ENCODE measurements around the gene ACOXL. TPM values are rescaled to one million over a fixed set of nuclear protein-coding genes. Genes with fewer than 3 reads are reported as not detected.

The ACOXL gene
- total and polyA plus RNA-seq, 2 donors (not counting 3 experiments of a cell fraction or from before 2014, with no cell fraction given) = not detected

GRCh38 chr2:111101592-111101991 is 369.2 kb downstream of the ACOXL start:
- dilution Hi-C loops (cut with MboI; ENCODE audit: extremely low pct_ligation_motif_present, low sequenced_read_pairs) = no loop called here
- H3K9me3 ChIP-seq (replicated peaks; ENCODE audit: control insufficient read depth, insufficient read depth, low read length) = no peaks in the 10 kb centered on the region

More at GRCh38 chr2:111101592-111101991, 369.2 kb downstream of the ACOXL start:
- Histone ChIP-seq H3K4me1 (ENCODE audit: control insufficient read depth, extremely low read depth, insufficient read depth, low read length) (no peaks in the 10 kb centered on the region), H3K4me2 (ENCODE audit: insufficient read depth, low read length) (no peak overlapping the region), H3K27me3 (ENCODE audit: control insufficient read depth in 2 of 2, insufficient read depth in 2 of 2, low read length in 2 of 2) (peaks cover 25 to 33% of the 10 kb centered on the region in 2 experiments), H2AFZ (ENCODE audit: low read depth, low read length) (no peak overlapping the region), H3K4me3 (replicated peaks in 1 of 3; ENCODE audit: insufficient read depth in 1 of 3, low read depth in 1 of 3, low read length in 3 of 3) (no peak overlapping the region), H4K20me1 (replicated peaks; ENCODE audit: control insufficient read depth, extremely low read depth, insufficient read depth, low read length) (no peaks in the 10 kb centered on the region), H3K79me2 (ENCODE audit: control insufficient read depth, insufficient read depth, low read length) (no peaks in the 10 kb centered on the region), H3K9ac (replicated peaks; ENCODE audit: extremely low read depth, insufficient read depth, low read length) (no peak overlapping the region), H3K27ac (ENCODE audit: insufficient read depth, low read depth, low read length) (no peak overlapping the region), H3K36me3 (ENCODE audit: control insufficient read depth in 2 of 2, extremely low read depth in 1 of 2, insufficient read depth in 2 of 2, low read length in 2 of 2) (no peaks in the 10 kb centered on the region), H3K9me1 (replicated peaks; ENCODE audit: control insufficient read depth, extremely low read depth, insufficient read depth, low read length) (no peaks in the 10 kb centered on the region)
- no TSS peak for BruUV-seq (replicated peaks)
- TF ChIP-seq JUN (IDR thresholded peaks at IDR 0.05; ENCODE audit: borderline replicate concordance, insufficient read depth, insufficient read length, low read depth) (no peak), MAX (IDR thresholded peaks at IDR 0.05; ENCODE audit: insufficient read depth, insufficient read length) (no peak), EZH2 (IDR thresholded peaks at IDR 0.05; ENCODE audit: borderline replicate concordance, low read depth, low read length, severe bottlenecking) (no peak), POLR2A (IDR thresholded peaks at IDR 0.05; ENCODE audit: low read depth, low read length) (no peak), GATA2 (IDR thresholded peaks at IDR 0.05; ENCODE audit: insufficient read depth, insufficient read length, low read depth, low read length) (no peak), CTCF (IDR thresholded peaks at IDR 0.05; ENCODE audit: extremely low read depth in 1 of 2, insufficient read depth in 1 of 2, low read depth in 1 of 2, low read length in 2 of 2) (no peak), FOS (IDR thresholded peaks at IDR 0.05; ENCODE audit: borderline replicate concordance, insufficient read depth, low read length) (no peak), POLR2AphosphoS5 (IDR thresholded peaks at IDR 0.05; ENCODE audit: insufficient read depth, low read depth, low read length) (no peak), MYC (IDR thresholded peaks at IDR 0.05; ENCODE audit: low read depth, low read length) (no peak)
- ChIA-PET POLR2A (no interaction called here), CTCF (interaction anchor here (0.6 kb wide), 1 partner anchor 92 kb away, joined by 3 read pairs; no protein-coding TSS in a partner anchor)
- no peak for FAIRE-seq
- DNase-seq (ENCODE audit: low read depth, low spot score) = no peak
- intact Hi-C loops (cut with micrococcal nuclease) = no loop called here
